ENCODE data around the gene SDK2. TPM values are rescaled to one million over a fixed set of nuclear protein-coding genes. Genes with fewer than 3 reads are reported as not detected.

SDK2 gene
- total and polyA plus RNA-seq, 2 of the 8 experiments (the other 6 are each of a cell fraction or from before 2014, with no cell fraction given): 3.9 to 4.1 TPM

DNA sequence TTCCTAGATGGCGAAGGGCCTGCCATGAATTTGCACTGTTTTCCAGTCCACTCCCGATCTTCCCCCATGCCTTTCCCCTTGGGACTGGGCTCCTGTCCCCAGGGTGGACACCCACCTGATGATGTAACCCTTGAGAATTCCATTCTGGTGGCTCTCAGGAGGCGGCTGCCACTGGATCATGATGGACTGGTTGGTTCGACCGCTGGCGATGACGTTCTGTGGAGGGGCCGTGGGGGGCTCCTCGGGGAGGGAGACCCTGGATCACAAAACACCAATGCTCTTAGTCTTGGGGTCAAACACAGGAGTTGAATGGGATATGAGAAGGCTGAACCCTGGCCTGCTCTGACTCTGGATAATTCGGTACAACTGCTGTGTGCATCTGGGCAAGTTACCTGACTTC, 225.2 kb downstream of the SDK2 start (continued):
- TF ChIP-seq HDAC6 (IDR thresholded peaks at IDR 0.05; ENCODE audit: low read depth, low read length) (no peak), CREB1 (IDR thresholded peaks at IDR 0.05) (no peak), SP2 (IDR thresholded peaks at IDR 0.05; ENCODE audit: low read length) (no peak), CEBPB (IDR thresholded peaks at IDR 0.05; ENCODE audit: low read depth, low read length) (no peak), ZNF274 (IDR thresholded peaks at IDR 0.05; ENCODE audit: borderline replicate concordance, extremely low read depth, low read length) (no peak), BRCA1 (IDR thresholded peaks at IDR 0.05; ENCODE audit: low read depth, low read length) (no peak), CHD2 (IDR thresholded peaks at IDR 0.05; ENCODE audit: low read length) (no peak)
- TF ChIP-seq, protein P1, sequence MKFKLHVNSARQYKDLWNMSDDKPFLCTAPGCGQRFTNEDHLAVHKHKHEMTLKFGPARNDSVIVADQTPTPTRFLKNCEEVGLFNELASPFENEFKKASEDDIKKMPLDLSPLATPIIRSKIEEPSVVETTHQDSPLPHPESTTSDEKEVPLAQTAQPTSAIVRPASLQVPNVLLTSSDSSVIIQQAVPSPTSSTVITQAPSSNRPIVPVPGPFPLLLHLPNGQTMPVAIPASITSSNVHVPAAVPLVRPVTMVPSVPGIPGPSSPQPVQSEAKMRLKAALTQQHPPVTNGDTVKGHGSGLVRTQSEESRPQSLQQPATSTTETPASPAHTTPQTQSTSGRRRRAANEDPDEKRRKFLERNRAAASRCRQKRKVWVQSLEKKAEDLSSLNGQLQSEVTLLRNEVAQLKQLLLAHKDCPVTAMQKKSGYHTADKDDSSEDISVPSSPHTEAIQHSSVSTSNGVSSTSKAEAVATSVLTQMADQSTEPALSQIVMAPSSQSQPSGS (IDR thresholded peaks at IDR 0.05; ENCODE audit: low read length): no peak
